Measurements from ENCODE around the gene RPP25. TPM values are rescaled to one million over a fixed set of nuclear protein-coding genes. Genes with fewer than 3 reads are reported as not detected.

RPP25 gene
- total and polyA plus RNA-seq, 2 of the 13 experiments (the other 11 are each of a cell fraction or from before 2014, with no cell fraction given) = 0.05 to 0.11 TPM

GRCh38 chr15:74955017-74955416, 1.6 kb downstream of the RPP25 start:
- H4K20me1 ChIP-seq (ENCODE audit: insufficient read depth, low read length) = no peaks in the 10 kb centered on the region
- DNase-seq (ENCODE audit: low spot score) (no peak), FAIRE-seq (no peak), ATAC-seq (no peak)
- no peak overlapping the region for H3K4me3 ChIP-seq (replicated peaks in 1 of 3; ENCODE audit: insufficient read depth in 1 of 3, low read depth in 2 of 3, low read length in 3 of 3)
- WGBS (ENCODE audit: low lambda C conversion rate) = 31% methylated on average over 6 of the region's 8 CpGs
- no peak overlapping the region for H3K27ac ChIP-seq (ENCODE audit: extremely low read length, insufficient read depth, low read length)
- H3K27me3 ChIP-seq (ENCODE audit: control insufficient read depth in 1 of 2, insufficient read depth in 2 of 2, low read length in 2 of 2) = peaks cover 2 to 48% of the 10 kb centered on the region in 2 experiments; a peak in 3 of 5 replicates
- intact Hi-C loops (cut with micrococcal nuclease; ENCODE audit: unreplicated experiment) = no loop called here
- in situ Hi-C loops (cut with HindIII; ENCODE audit: extremely low pct_ligation_motif_present, low pct_unique_long_range_greater_than_20kb) = loop anchor here (10.0 kb wide), 2 partner anchors 180 to 320 kb away; no protein-coding TSS in a partner anchor
- no peak overlapping the region for H3K9ac ChIP-seq (ENCODE audit: insufficient read depth, low read depth, low read length)
- H2AFZ ChIP-seq (ENCODE audit: low read length) = no peak overlapping the region
- POLR2A ChIA-PET = no interaction called here
- no peaks in the 10 kb centered on the region for H3K79me2 ChIP-seq (ENCODE audit: insufficient read depth, low read length)
- CTCF ChIA-PET (ENCODE audit: low intra/inter-chr PET ratio, low total read pairs) = no interaction called here
- H3K4me1 ChIP-seq (ENCODE audit: insufficient read depth, low read length) = peaks cover 18% of the 10 kb centered on the region
- TF ChIP-seq ELF3 (CRISPR knock-in tag; IDR thresholded peaks at IDR 0.05) (no peak), U2AF2 (IDR thresholded peaks at IDR 0.05; ENCODE audit: low read depth, low read length) (no peak), ZBTB44 (CRISPR knock-in tag; IDR thresholded peaks at IDR 0.05) (no peak), NFE2L1 (CRISPR knock-in tag; IDR thresholded peaks at IDR 0.05; ENCODE audit: borderline replicate concordance) (no peak), KLF6 (CRISPR knock-in tag; IDR thresholded peaks at IDR 0.05) (no peak), IRX3 (CRISPR knock-in tag; IDR thresholded peaks at IDR 0.05; ENCODE audit: borderline replicate concordance, low read depth) (no peak), ARNT2 (CRISPR knock-in tag; IDR thresholded peaks at IDR 0.05; ENCODE audit: low read depth) (no peak), ISL2 (CRISPR knock-in tag; IDR thresholded peaks at IDR 0.05) (no peak), ETV5 (CRISPR knock-in tag; IDR thresholded peaks at IDR 0.05; ENCODE audit: borderline replicate concordance) (no peak), KLF12 (CRISPR knock-in tag; IDR thresholded peaks at IDR 0.05; ENCODE audit: borderline replicate concordance) (no peak), ATF2 (CRISPR knock-in tag; IDR thresholded peaks at IDR 0.05) (no peak), MXD3 (CRISPR knock-in tag; IDR thresholded peaks at IDR 0.05) (no peak), NFKB2 (CRISPR knock-in tag; IDR thresholded peaks at IDR 0.05; ENCODE audit: borderline replicate concordance) (no peak), TFE3 (CRISPR knock-in tag; IDR thresholded peaks at IDR 0.05) (no peak), CENPT (CRISPR knock-in tag; IDR thresholded peaks at IDR 0.05; ENCODE audit: low read depth) (no peak), ZNF121 (CRISPR knock-in tag; IDR thresholded peaks at IDR 0.05) (no peak)
- H3K36me3 ChIP-seq (replicated peaks in 1 of 2; ENCODE audit: control insufficient read depth in 1 of 2, insufficient read depth in 2 of 2, low read length in 2 of 2) = no peaks in the 10 kb centered on the region
- no peaks in the 10 kb centered on the region for H3K9me3 ChIP-seq (ENCODE audit: low read length)
- BruUV-seq (replicated peaks) = no TSS peak
- H3K4me2 ChIP-seq (ENCODE audit: low read depth, low read length) = no peak overlapping the region

Measured in HepG2 (cell line).